SIG-M5 treated with dmso at 0.1 percent for 504 hours (cell line): Measurements from ENCODE around the gene SH3GL2.

Source experiments
- DNase-seq: peaks from one replicate; lab custom pipeline; 2025; ENCODE audit not compliant: unreplicated experiment; lab: John Stamatoyannopoulos, UW

Gene SH3GL2

GRCh38 chr9:17653947-17654465 lies 75.1 kb downstream of the SH3GL2 start:
- DNase-seq = no peak

- no peak for DNase-seq
These were observed 78.0 kb downstream of the SH3GL2 start for GRCh38 chr9:17656889-17657288.

- no peak for DNase-seq
These were observed 79.4 kb downstream of the SH3GL2 start for GRCh38 chr9:17658237-17658636.

- DNase-seq = no peak
These were observed 81.3 kb downstream of the SH3GL2 start for GRCh38 chr9:17660158-17660557.

- no peak for DNase-seq
These were observed 86.6 kb downstream of the SH3GL2 start for GRCh38 chr9:17665450-17665849.

- peak; percentile 67 for DNase-seq
These were observed 90.3 kb downstream of the SH3GL2 start for GRCh38 chr9:17669206-17669605.

- no peak for DNase-seq
These were observed 103.8 kb downstream of the SH3GL2 start for GRCh38 chr9:17682684-17683083.

- no peak for DNase-seq
These were observed 110.0 kb downstream of the SH3GL2 start for GRCh38 chr9:17688834-17689233.

GRCh38 chr9:17694336-17694735 lies 115.5 kb downstream of the SH3GL2 start:
- DNase-seq = no peak

- DNase-seq = no peak
These were observed 116.6 kb downstream of the SH3GL2 start for GRCh38 chr9:17695482-17695881.

GRCh38 chr9:17699615-17700330 lies 120.9 kb downstream of the SH3GL2 start:
- DNase-seq = no peak

- DNase-seq = no peak
These were observed 127.5 kb downstream of the SH3GL2 start for GRCh38 chr9:17706347-17706746.

- no peak for DNase-seq
These were observed 140.2 kb downstream of the SH3GL2 start for GRCh38 chr9:17719053-17719452.

- no peak for DNase-seq
These were observed 143.1 kb downstream of the SH3GL2 start for GRCh38 chr9:17721954-17722353.

GRCh38 chr9:17723656-17724055 lies 144.8 kb downstream of the SH3GL2 start:
- no peak for DNase-seq

- no peak for DNase-seq
These were observed 146.6 kb downstream of the SH3GL2 start for GRCh38 chr9:17725399-17726010.

GRCh38 chr9:17726298-17726697 lies 147.4 kb downstream of the SH3GL2 start:
- DNase-seq = no peak

- no peak for DNase-seq
These were observed 152.0 kb downstream of the SH3GL2 start for GRCh38 chr9:17730899-17731298.

- DNase-seq = no peak
These were observed 152.4 kb downstream of the SH3GL2 start for GRCh38 chr9:17731308-17731707.

- DNase-seq = no peak
These were observed 155.8 kb downstream of the SH3GL2 start for GRCh38 chr9:17734674-17735073.

GRCh38 chr9:17735859-17736258 lies 157.0 kb downstream of the SH3GL2 start:
- DNase-seq = no peak

GRCh38 chr9:17739022-17739421 lies 160.2 kb downstream of the SH3GL2 start:
- DNase-seq = no peak

GRCh38 chr9:17739736-17740135 lies 160.9 kb downstream of the SH3GL2 start:
- DNase-seq = no peak
